Gastrocnemius medialis (tissue), 4 donors: ENCODE results near the gene DUSP16. TPM values are rescaled to one million over a fixed set of nuclear protein-coding genes. Genes with fewer than 3 reads are reported as not detected.
"Not testable (repeated sequence)": the region's sequence is repeated elsewhere in the genome, so short reads cannot be mapped to it uniquely, and the experiment has no call there.

Experiments
- ATAC-seq, 2 donors: fragments of 150-250 bp; one replicate each; pipeline ENCODE4 v1.9.1; 2016
- DNase-seq, 2 donors: peaks; one replicate each; pipeline ENCODE4 v3.0.0-alpha.2; 2019
- H3K27ac ChIP-seq, 4 donors: fragments of 200-600 bp; sonication (generic); 1 replicate in 1 of 4; 2 replicates in 3 of 4; pipeline ENCODE4 v1.5.1; 2016 to 2018; ENCODE audit warnings: mild to moderate bottlenecking in 2 of 4, moderate library complexity in 1 of 4
- H3K27me3 ChIP-seq, 3 donors: fragments of 200-600 bp; sonication (generic) in 2 of 3; 1 replicate in 1 of 3; 2 replicates in 2 of 3; pipeline versions ENCODE4 v1.5.1 to v1.6.0; 2016 to 2019; ENCODE audit warnings: mild to moderate bottlenecking in 1 of 3, moderate library complexity in 1 of 3
- H3K36me3 ChIP-seq, 2 donors: fragments of 200-600 bp; sonication (generic) in 1 of 2; one replicate each; pipeline ENCODE4 v1.5.1; 2017 to 2018
- H3K4me1 ChIP-seq, 2 donors: fragments of 200-600 bp; sonication (generic) in 1 of 2; one replicate each; pipeline ENCODE4 v1.5.1; 2016 to 2017; ENCODE audit warnings: mild to moderate bottlenecking in 2 of 2
- H3K4me3 ChIP-seq, 4 donors: fragments of 200-600 bp; sonication (generic) in 3 of 4; 1 replicate in 1 of 4; 2 replicates in 3 of 4; pipeline ENCODE4 v1.5.1; 2016 to 2019; ENCODE audit warnings: mild to moderate bottlenecking in 2 of 4
- H3K9me3 ChIP-seq, 3 donors: fragments of 200-600 bp; sonication (generic) in 2 of 3; 1 replicate in 1 of 3; 2 replicates in 2 of 3; pipeline ENCODE4 v1.5.1; 2016 to 2019
- POLR2A ChIP-seq, 2 donors: fragments of 450-650 bp; IDR thresholded peaks; one replicate each; pipeline ENCODE4 v1.6.1; 2017; ENCODE audit warnings: antibody characterized with exemption in 2 of 2, mild to moderate bottlenecking in 2 of 2, moderate library complexity in 2 of 2
- in situ Hi-C, 4 donors: fragments of 200-750 bp; cut with MboI; loops; one replicate each; pipeline versions ENCODE4 v1.15.0 to v1.8.0; 2017; ENCODE audit warnings: low sequenced_read_pairs in 4 of 4
- intact Hi-C: fragments of 100-400 bp; cut with DNase I; formaldehyde crosslinking; loops from one replicate; pipeline ENCODE4 v1.15.1; 2023; ENCODE audit warnings: low total_unique reads
- total RNA-seq, 4 donors: library from RNA; depleted of rRNA; stranded (reverse); fragments of >200 nt; gene quantifications; one replicate each; pipeline versions ENCODE4 v1.1.0 to v1.2.3, GENCODE V29; 2016
- TF ChIP-seq, protein P1 (sequence below), 5 experiments: fragments of 450-650 bp in 3 of 5; fragments of 200-600 bp in 2 of 5; sonication (generic) in 2 of 5; IDR thresholded peaks in 4 of 5; conservative IDR thresholded peaks in 1 of 5; 1 replicate in 4 of 5; 2 replicates in 1 of 5; pipeline ENCODE4 v1.5.1; 2016 to 2019; ENCODE audit warnings: antibody characterized with exemption in 5 of 5, mild to moderate bottlenecking in 3 of 5, moderate library complexity in 3 of 5

Gene DUSP16
- total RNA-seq, 4 donors from 2014 or later = 10.9 to 15.7 (median 13.3) TPM

GRCh38 chr12:12592930-12593329, 30.3 kb upstream of the DUSP16 start:
- ATAC-seq (no peak), DNase-seq (no peak)
- Histone ChIP-seq H3K9me3 (no peaks in the 10 kb centered on the region), H3K27ac (no peak overlapping the region), H3K4me1 (no peaks in the 10 kb centered on the region), H3K36me3 (no peaks in the 10 kb centered on the region), H3K27me3 (no peaks in the 10 kb centered on the region), H3K4me3 (no peak overlapping the region)
- in situ Hi-C loops (no loop called here), intact Hi-C loops (no loop called here)
- TF ChIP-seq, protein P1, sequence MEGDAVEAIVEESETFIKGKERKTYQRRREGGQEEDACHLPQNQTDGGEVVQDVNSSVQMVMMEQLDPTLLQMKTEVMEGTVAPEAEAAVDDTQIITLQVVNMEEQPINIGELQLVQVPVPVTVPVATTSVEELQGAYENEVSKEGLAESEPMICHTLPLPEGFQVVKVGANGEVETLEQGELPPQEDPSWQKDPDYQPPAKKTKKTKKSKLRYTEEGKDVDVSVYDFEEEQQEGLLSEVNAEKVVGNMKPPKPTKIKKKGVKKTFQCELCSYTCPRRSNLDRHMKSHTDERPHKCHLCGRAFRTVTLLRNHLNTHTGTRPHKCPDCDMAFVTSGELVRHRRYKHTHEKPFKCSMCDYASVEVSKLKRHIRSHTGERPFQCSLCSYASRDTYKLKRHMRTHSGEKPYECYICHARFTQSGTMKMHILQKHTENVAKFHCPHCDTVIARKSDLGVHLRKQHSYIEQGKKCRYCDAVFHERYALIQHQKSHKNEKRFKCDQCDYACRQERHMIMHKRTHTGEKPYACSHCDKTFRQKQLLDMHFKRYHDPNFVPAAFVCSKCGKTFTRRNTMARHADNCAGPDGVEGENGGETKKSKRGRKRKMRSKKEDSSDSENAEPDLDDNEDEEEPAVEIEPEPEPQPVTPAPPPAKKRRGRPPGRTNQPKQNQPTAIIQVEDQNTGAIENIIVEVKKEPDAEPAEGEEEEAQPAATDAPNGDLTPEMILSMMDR (IDR thresholded peaks at IDR 0.05 in 4 of 5, conservative IDR thresholded peaks at IDR 0.05 in 1 of 5) = no peak
- no peak for TF ChIP-seq POLR2A (IDR thresholded peaks at IDR 0.05)

GRCh38 chr12:12590961-12591360, 28.3 kb upstream of the DUSP16 start:
- intact Hi-C loops = no loop called here
- TF ChIP-seq, protein P1 (IDR thresholded peaks at IDR 0.05 in 4 of 5, conservative IDR thresholded peaks at IDR 0.05 in 1 of 5) = no peak
- no peak for TF ChIP-seq POLR2A (IDR thresholded peaks at IDR 0.05)
- no peaks in the 10 kb centered on the region for H3K27me3 ChIP-seq
- ATAC-seq (no peak), DNase-seq (no peak)
- no peak overlapping the region for H3K4me3 ChIP-seq
- H3K27ac ChIP-seq = no peak overlapping the region
- no peaks in the 10 kb centered on the region for H3K9me3 ChIP-seq
- H3K4me1 ChIP-seq = no peaks in the 10 kb centered on the region
- no peaks in the 10 kb centered on the region for H3K36me3 ChIP-seq
- in situ Hi-C loops = no loop called here

- in situ Hi-C loops, H3K4me3 ChIP-seq: not testable (repeated sequence)
Observed at GRCh38 chr12:12588436-12588835, 25.8 kb upstream of the DUSP16 start.

DNA sequence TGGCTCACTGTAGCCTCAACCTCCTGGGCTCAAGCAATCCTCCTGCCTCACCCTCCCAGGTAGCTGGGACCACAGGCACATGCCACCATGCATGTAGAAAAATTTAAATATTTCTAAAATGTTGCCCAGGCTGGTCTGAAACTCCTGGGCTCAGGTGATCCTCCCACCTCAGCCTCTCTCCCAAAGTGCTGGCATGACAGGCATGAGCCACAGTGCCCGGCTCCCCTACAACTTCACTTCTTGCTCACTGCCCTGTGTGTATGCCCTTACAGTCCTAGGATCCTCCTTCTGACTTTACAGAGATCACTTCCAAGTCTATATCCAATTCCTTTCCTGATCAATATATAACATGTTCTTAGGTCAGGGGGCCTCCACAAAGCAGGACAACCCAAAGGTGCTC, 25.2 kb upstream of the DUSP16 start:
- TF ChIP-seq POLR2A (IDR thresholded peaks at IDR 0.05) = no peak
- TF ChIP-seq, protein P1 (IDR thresholded peaks at IDR 0.05 in 4 of 5, conservative IDR thresholded peaks at IDR 0.05 in 1 of 5) = no peak
- Histone ChIP-seq H3K36me3 (no peaks in the 10 kb centered on the region), H3K4me1 (no peaks in the 10 kb centered on the region), H3K9me3 (no peaks in the 10 kb centered on the region), H3K27ac (no peak overlapping the region), H3K27me3 (no peaks in the 10 kb centered on the region), H3K4me3 (no peak overlapping the region)
- in situ Hi-C loops (no loop called here), intact Hi-C loops (no loop called here)
- no peak for DNase-seq
- ATAC-seq = no peak

More at GRCh38 chr12:12588436-12588835, 25.8 kb upstream of the DUSP16 start:
- H3K36me3 ChIP-seq, intact Hi-C loops, H3K27me3 ChIP-seq, H3K27ac ChIP-seq, H3K9me3 ChIP-seq, DNase-seq, ATAC-seq, H3K4me1 ChIP-seq: not testable (repeated sequence)

DNA sequence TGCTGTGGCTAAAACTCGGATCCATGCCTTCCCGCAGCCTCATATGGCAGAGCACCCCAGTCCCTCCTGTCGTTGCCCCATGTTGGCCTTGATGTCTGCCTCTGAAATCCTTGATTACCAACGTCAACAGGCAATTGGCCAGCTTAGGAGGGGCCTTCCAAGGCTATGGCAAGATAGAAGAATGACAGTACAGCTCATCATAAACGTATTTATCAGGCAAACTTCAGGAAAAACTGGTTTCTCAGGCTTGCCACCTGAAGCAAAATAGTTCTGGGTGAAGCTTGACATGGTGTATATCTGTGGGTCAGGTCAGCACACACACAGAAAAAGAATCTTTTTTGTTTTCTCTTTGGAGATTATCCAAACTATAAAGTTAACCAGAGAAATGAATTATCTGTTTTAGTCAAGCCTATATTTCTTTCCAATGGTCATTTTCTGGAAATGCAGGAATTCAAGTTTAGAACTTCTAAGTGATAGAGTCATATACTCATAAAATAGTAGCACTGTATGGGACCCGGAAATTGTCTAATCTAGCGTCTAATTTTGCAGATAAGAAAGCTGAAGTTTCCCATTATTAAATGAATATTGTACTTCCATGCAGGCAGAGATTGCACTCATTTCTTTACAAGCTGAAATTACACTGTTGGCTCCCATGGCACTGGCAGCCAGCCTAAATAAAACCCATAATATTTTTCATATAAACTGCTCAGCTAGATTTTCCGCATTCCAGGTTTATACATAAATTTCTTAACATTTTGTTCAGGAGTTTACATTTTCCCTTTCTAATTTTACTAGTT, 24.4 kb upstream of the DUSP16 start:
- intact Hi-C loops (no loop called here), in situ Hi-C loops (no loop called here)
- H3K4me1 ChIP-seq = no peaks in the 10 kb centered on the region
- H3K36me3 ChIP-seq = no peaks in the 10 kb centered on the region
- no peak overlapping the region for H3K27ac ChIP-seq
- no peaks in the 10 kb centered on the region for H3K27me3 ChIP-seq
- TF ChIP-seq, protein P1 (IDR thresholded peaks at IDR 0.05 in 4 of 5, conservative IDR thresholded peaks at IDR 0.05 in 1 of 5) = no peak
- TF ChIP-seq POLR2A (IDR thresholded peaks at IDR 0.05) = no peak
- ATAC-seq (no peak), DNase-seq (no peak)
- no peaks in the 10 kb centered on the region for H3K9me3 ChIP-seq
- H3K4me3 ChIP-seq = no peak overlapping the region
